Occipital lobe (tissue), 2 donors: ENCODE results near the gene RPA1. TPM values are rescaled to one million over a fixed set of nuclear protein-coding genes. Genes with fewer than 3 reads are reported as not detected.
"Not testable (repeated sequence)": the region's sequence is repeated elsewhere in the genome, so short reads cannot be mapped to it uniquely, and the experiment has no call there.

Experiments
- DNase-seq: peaks from one replicate; lab custom pipeline; 2025; lab: John Stamatoyannopoulos, UW
- total RNA-seq: library from RNA; depleted of rRNA; stranded (reverse); fragments of >200 nt; gene quantifications from one replicate; pipeline ENCODE4 v1.2.3, GENCODE V29; 2014

The RPA1 gene
- total RNA-seq, 1 donor from 2014 or later, result 16.4 TPM

DNA sequence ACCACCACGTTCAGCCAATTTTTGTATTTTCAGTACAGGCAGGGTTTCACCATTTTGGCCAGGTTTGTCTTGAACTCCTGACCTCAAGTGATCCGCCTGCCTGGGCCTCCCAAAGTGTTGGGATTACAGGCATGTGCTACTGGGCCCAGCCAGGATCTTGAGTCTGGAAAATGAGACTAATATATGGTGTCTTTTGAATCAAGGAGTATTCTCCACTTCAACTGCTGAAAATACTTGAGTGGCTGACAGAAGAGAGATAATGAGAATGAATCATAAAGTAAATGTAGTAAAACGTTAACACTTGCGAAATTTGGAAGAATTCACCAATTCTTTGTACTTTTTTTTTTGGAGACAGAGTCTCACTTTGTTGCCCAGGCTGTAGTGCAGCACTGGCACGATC lies 16.7 kb upstream of the RPA1 start:
- DNase-seq, result no peak

DNA sequence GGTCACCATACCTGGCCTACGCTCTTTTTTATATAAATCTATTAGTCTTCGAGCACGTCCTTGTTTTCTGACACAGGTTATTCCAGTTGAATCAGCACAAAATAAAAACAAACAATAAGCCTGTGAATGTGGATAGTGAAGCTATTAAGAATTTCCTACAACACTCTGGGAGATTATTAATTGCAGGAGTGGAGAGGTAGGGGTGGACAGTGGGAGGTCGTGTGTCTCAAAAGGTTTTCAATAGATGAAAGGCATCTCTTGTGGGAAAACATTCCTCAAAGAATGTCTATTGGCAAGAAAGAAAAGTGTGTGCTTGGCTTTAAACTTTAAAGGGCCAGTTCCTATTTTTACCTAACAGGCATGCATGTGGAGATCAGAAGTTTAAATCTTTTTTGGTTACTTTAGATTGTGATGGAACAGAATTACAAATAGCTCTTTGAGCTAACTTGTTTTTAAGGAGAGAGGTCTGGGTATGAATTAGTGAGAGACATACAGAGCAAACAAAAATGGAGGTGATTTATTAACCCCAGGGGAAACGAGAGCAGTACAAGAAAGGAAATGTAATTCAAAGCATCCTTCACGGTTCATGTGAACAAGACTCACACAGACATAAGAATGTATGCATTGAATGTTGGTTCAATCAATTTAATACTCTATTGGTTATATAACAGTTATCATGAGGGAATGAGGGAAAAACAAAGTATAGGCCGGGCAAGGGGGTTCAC lies 9.1 kb upstream of the RPA1 start:
- no peak for DNase-seq

DNA sequence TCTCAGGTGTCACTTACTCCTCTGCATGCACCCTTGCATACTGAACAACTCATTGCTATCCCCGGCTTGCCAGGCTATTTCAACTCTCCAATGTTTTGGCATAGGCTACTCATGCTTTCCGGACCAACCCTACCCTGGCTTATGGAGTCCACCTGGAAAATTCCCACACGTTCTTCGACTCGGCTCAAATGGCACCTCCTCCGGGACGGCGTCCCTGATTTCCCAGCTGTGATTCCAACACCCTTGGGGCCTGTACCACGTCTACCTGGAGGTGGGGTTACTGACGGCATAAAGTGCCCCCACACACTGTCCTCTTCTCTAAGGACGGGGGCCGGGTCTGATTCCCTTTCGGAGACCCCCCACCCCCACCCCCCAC lies 601 bp upstream of the RPA1 start:
- DNase-seq, result no peak

DNA sequence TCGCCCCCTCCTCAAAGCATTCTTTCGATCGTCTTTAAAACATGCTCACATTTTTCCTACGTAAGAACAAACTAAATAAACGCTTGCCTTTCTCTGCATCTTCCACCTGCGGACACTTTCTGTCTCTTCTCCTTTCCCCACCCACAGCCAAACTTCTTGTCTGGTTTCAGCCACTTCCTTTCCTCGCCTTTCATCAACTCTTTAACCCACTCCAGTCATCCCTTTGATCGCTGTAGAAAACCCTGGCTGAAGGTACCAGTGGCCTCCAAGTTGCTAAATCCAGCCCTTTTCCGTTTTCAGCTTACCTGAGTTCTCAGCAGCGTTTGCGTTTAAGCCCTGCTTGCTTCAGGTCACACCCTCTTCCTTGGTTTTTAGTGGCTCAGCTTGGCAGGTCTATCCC lies 483 bp downstream of the RPA1 start:
- no peak for DNase-seq

GRCh38 chr17:1834380-1835149 lies 4.8 kb downstream of the RPA1 start:
- DNase-seq, result no peak

- no peak for DNase-seq
Measured at GRCh38 chr17:1839516-1839915, 9.7 kb downstream of the RPA1 start.

DNA sequence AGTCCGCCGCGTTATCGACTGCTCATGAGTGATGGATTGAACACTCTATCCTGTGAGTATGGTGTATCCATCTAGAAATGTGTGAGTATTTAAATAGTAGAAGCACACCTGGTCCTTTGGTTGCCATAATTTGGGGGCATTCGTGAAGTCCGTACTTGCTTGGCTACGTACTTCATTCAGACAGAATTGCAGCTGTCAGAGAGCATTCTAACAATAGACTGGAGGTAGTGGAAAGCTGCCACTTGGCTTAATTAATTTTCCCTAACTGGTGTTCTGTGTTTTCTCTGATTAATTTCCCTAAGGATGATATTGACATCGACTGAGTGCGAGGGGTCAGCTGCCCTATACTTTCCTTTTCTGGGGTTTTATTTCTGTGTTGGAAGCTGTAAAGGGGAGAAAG lies 14.1 kb downstream of the RPA1 start:
- DNase-seq, result no peak

- no peak for DNase-seq
Measured at GRCh38 chr17:1847191-1847590, 17.4 kb downstream of the RPA1 start.

DNA sequence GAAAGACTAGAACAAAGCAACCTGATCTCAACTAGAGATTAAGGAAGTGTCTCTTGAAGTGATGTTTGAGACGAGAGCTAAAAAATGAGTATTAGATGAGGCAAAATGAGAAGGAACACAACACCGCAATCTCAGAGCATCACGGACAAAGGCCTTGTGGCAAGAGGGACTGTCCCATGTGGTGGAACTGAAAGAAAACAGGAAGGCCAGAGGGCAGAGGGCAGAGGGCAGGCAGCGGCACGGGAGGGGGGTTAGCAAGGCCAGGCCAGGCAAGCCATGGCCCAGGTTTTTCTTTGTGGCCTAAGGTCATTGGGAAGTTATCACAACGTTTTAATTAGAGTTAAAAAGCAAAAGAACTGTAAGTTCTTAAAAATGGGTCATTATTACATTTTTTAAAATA lies 22.5 kb downstream of the RPA1 start:
- no peak for DNase-seq

GRCh38 chr17:1853698-1854097 lies 23.9 kb downstream of the RPA1 start:
- no peak for DNase-seq

GRCh38 chr17:1856462-1856861 lies 26.7 kb downstream of the RPA1 start:
- DNase-seq, result not testable (repeated sequence)

- DNase-seq, result no peak
Measured at GRCh38 chr17:1860978-1861377, 31.2 kb downstream of the RPA1 start.

- DNase-seq, result no peak
Measured at GRCh38 chr17:1861391-1862010, 31.7 kb downstream of the RPA1 start.

GRCh38 chr17:1865252-1866037 lies 35.6 kb downstream of the RPA1 start:
- no peak for DNase-seq

GRCh38 chr17:1867307-1867706 lies 37.5 kb downstream of the RPA1 start:
- no peak for DNase-seq

DNA sequence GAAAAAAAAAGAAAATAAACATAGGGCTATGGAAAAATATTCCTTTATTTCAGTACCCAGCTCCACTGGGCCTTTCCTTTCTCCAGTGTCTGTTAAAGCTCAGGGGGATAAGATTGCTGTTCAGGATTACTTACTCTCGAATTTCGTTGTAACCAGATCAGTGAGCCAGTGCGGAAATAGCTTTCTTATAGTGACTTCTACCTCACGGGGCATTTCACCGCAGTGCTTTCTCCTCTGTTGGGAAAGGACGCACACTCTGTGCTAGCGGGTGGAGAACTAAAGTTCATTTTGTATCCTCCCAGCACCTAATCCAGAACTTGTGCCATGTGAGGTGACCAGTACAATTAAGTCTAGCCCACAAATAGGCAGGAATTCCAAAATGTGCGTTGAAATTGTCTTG lies 38.3 kb downstream of the RPA1 start:
- DNase-seq, result no peak

DNA sequence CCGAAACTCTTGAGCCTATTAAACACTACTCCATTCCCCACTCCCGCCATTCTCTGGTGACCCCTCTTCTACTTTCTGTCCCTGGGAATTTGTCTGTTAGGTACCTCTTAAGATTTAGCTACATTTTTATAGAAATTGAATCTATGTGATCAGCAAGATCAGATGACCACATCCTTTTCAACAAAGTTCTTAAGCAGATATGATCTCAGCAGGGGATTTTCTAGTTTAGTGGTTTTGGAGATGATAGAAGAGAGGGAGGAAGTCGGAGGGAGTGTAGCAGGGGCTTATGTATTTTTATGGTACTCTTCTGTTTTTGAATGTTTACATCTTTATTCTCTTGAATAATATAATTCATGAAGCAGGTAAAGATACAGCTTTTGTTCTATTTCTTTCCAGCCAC lies 40.8 kb downstream of the RPA1 start:
- DNase-seq, result no peak

DNA sequence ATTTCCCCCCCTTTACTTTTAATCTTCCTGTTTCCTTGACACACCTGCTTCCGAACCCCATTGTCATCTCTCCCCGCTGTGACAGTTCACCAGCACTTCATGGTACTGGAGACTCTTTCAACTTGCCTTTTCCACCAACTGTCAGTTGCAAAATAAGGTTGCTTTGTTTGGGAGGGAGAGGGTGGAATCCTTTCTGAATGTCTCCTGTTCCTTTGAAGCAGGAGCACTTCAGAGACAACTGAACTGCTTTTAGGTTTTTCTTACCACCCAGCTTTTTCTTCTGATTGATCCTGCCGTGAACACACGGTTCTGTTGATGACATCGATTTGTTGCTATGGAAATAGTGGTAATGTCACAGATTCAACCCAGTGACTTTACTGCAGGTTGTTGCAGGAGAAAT lies 42.0 kb downstream of the RPA1 start:
- no peak for DNase-seq

DNA sequence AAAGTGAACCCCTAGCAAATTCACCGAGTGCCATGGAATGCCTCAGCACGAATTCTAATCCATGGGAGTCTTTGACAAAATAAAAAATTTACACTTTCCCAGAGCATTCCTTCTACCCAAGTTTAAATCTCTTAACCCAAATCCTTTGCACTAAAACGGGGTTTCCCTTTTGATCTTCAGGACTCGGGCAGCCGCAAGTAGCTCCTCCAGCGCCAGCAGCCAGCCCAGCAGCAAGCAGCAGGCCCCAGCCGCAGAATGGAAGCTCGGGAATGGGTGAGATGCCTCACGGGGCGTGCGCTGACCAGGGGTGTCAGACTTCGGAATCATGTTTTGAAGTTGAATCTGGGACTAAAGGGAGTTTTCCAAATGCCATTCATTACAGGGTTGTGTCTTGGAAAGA lies 42.4 kb downstream of the RPA1 start:
- DNase-seq, result no peak

DNA sequence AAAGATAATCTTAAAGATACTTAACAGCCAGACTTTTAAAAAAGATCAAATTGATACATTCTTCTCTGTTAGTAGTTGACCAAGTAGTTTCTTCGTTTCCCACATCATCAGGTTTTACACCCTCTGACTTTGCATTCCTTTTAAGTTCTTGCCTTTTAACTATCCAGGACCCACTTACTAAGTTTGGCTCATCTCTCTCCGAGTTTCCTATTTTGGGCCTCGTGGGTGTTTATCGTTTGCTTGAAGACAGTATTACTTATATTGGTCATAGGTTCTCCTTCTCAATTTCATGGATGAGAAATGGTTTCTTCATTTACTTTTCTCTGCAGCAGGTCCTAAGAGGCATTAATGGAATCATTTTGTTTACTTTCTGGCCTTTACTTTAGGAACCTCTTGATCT lies 43.2 kb downstream of the RPA1 start:
- no peak for DNase-seq

DNA sequence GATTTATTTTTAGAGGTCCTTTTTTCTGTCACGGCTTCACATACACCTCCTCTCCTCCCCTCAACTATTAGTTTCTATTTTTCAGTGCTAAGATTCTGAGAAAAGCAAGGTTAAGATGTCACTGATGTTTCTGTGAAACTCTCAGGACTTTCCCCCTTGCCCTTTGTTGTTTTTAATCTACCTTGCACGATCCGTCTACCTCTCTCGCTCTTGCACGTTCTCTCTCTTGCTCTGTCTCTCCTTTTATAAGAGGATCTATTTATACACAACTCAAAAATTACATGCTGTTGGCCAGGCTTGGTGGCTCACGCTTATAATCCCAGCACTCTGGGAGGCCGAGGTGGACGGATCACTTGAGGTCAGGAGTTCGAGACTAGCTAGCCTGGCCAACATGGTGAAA lies 43.6 kb downstream of the RPA1 start:
- DNase-seq, result no peak

GRCh38 chr17:1875597-1875996 lies 45.8 kb downstream of the RPA1 start:
- no peak for DNase-seq
